ENCODE results near the gene GRAMD1A.
"Not testable (repeated sequence)": the region's sequence is repeated elsewhere in the genome, so short reads cannot be mapped to it uniquely, and the experiment has no call there.

The GRAMD1A gene

GRCh38 chr19:35013041-35013819 is 13.1 kb downstream of the GRAMD1A start:
- Histone ChIP-seq H3K27me3 (replicated peaks in 2 of 5; ENCODE audit: control insufficient read depth in 4 of 5, insufficient read depth in 5 of 5, low read length in 4 of 5) (no peaks in the 10 kb centered on the region), H3K4me1 (ENCODE audit: control extremely low read depth in 1 of 4, control insufficient read depth in 4 of 4, insufficient read depth in 4 of 4, low read length in 3 of 4) (peaks cover 2 to 33% (median 28%) of the 10 kb centered on the region in 4 experiments), H3K36me3 (ENCODE audit: control insufficient read depth in 4 of 4, insufficient read depth in 4 of 4, low read length in 3 of 4) (peaks cover 23 to 81% (median 59%) of the 10 kb centered on the region in 4 experiments), H3K4me3 (ENCODE audit: control insufficient read depth in 1 of 7, extremely low read depth in 1 of 7, insufficient read depth in 4 of 7, low read depth in 2 of 7, low read length in 6 of 7) (peak overlapping the region in 1 of 7 experiments; percentile 3), H3K27ac (ENCODE audit: insufficient read depth in 1 of 2, low read depth in 1 of 2, low read length in 2 of 2, poor library complexity in 1 of 2, severe bottlenecking in 2 of 2) (no peak overlapping the region), H3K9me3 (ENCODE audit: control extremely low read depth in 1 of 5, control insufficient read depth in 4 of 5, insufficient read depth in 2 of 5, low read depth in 1 of 5, low read length in 4 of 5) (no peaks in the 10 kb centered on the region)
- ChIA-PET CTCF (interaction anchor here (1.0 to 11.0 kb wide), 12 partner anchors 8 to 52 kb away, joined by 3 to 249 read pairs (median 7); partner anchors contain the start of gene ZNF792), POLR2A (interaction anchor here (1.2 kb wide), 2 partner anchors 13 to 26 kb away, joined by 3 read pairs; partner anchors contain the start of gene GRAMD1A)
- WGBS (ENCODE audit: insufficient coverage) = 63% methylated on average over 25 of the region's 32 CpGs
- DNase-seq = peak; percentile 68 to 76 (median 73)

- WGBS (ENCODE audit: insufficient coverage) = 75% methylated on average over 20 of the region's 23 CpGs
- Histone ChIP-seq H3K27ac (ENCODE audit: insufficient read depth in 1 of 2, low read depth in 1 of 2, low read length in 2 of 2, poor library complexity in 1 of 2, severe bottlenecking in 2 of 2) (peak overlapping the region in 1 of 2 experiments; percentile 59), H3K9me3 (ENCODE audit: control extremely low read depth in 1 of 5, control insufficient read depth in 4 of 5, insufficient read depth in 2 of 5, low read depth in 1 of 5, low read length in 4 of 5) (no peaks in the 10 kb centered on the region), H3K36me3 (ENCODE audit: control insufficient read depth in 4 of 4, insufficient read depth in 4 of 4, low read length in 3 of 4) (peaks cover 24 to 85% (median 64%) of the 10 kb centered on the region in 4 experiments), H3K4me3 (ENCODE audit: control insufficient read depth in 1 of 7, extremely low read depth in 1 of 7, insufficient read depth in 4 of 7, low read depth in 2 of 7, low read length in 6 of 7) (peak overlapping the region in 2 of 7 experiments; percentile 3 to 6), H3K4me1 (ENCODE audit: control extremely low read depth in 1 of 4, control insufficient read depth in 4 of 4, insufficient read depth in 4 of 4, low read length in 3 of 4) (peaks cover 2 to 33% (median 28%) of the 10 kb centered on the region in 4 experiments), H3K27me3 (replicated peaks in 2 of 5; ENCODE audit: control insufficient read depth in 4 of 5, insufficient read depth in 5 of 5, low read length in 4 of 5) (no peaks in the 10 kb centered on the region)
- POLR2A ChIA-PET = interaction anchor here (0.7 to 1.2 kb wide), 3 partner anchors 13 to 15 kb away, joined by 3 to 4 read pairs (median 3); partner anchors contain the start of gene GRAMD1A
- peak; percentile 57 to 92 (median 88) for DNase-seq
- CTCF ChIA-PET = interaction anchor here (1.0 to 11.0 kb wide), 10 partner anchors 12 to 53 kb away, joined by 3 to 249 read pairs (median 6); partner anchors contain the start of gene ZNF792
Measured at GRCh38 chr19:35013820-35014754, 14.0 kb downstream of the GRAMD1A start.

- ChIA-PET CTCF (interaction anchor here (0.6 to 11.0 kb wide), 5 partner anchors 12 to 699 kb away, joined by 3 to 249 read pairs (median 3); partner anchors contain the start of gene ZNF792), POLR2A (interaction anchor here (0.7 to 1.2 kb wide), 3 partner anchors 13 to 15 kb away, joined by 3 to 4 read pairs (median 3); partner anchors contain the start of gene GRAMD1A)
- not testable (repeated sequence) for H3K27ac ChIP-seq (ENCODE audit: insufficient read depth in 1 of 2, low read depth in 1 of 2, low read length in 2 of 2, poor library complexity in 1 of 2, severe bottlenecking in 2 of 2); DNase-seq; H3K9me3 ChIP-seq (ENCODE audit: control extremely low read depth in 1 of 5, control insufficient read depth in 4 of 5, insufficient read depth in 2 of 5, low read depth in 1 of 5, low read length in 4 of 5); H3K27me3 ChIP-seq (replicated peaks in 2 of 5; ENCODE audit: control insufficient read depth in 4 of 5, insufficient read depth in 5 of 5, low read length in 4 of 5)
- 88% methylated on average over 4 of the region's 4 CpGs for WGBS (ENCODE audit: insufficient coverage)
- H3K4me3 ChIP-seq (ENCODE audit: control insufficient read depth in 1 of 7, extremely low read depth in 1 of 7, insufficient read depth in 4 of 7, low read depth in 2 of 7, low read length in 6 of 7) = peak overlapping the region in 1 of 7 experiments; percentile 15
- H3K36me3 ChIP-seq (ENCODE audit: control insufficient read depth in 4 of 4, insufficient read depth in 4 of 4, low read length in 3 of 4) = peaks cover 24 to 85% (median 64%) of the 10 kb centered on the region in 4 experiments
- H3K4me1 ChIP-seq (ENCODE audit: control extremely low read depth in 1 of 4, control insufficient read depth in 4 of 4, insufficient read depth in 4 of 4, low read length in 3 of 4) = peaks cover 2 to 33% (median 28%) of the 10 kb centered on the region in 4 experiments
Measured at GRCh38 chr19:35014774-35015173, 14.7 kb downstream of the GRAMD1A start.

- DNase-seq = no peak
- Histone ChIP-seq H3K36me3 (ENCODE audit: control insufficient read depth in 4 of 4, insufficient read depth in 4 of 4, low read length in 3 of 4) (peaks cover 20 to 83% (median 59%) of the 10 kb centered on the region in 4 experiments), H3K27ac (ENCODE audit: insufficient read depth in 1 of 2, low read depth in 1 of 2, low read length in 2 of 2, poor library complexity in 1 of 2, severe bottlenecking in 2 of 2) (no peak overlapping the region), H3K9me3 (ENCODE audit: control extremely low read depth in 1 of 5, control insufficient read depth in 4 of 5, insufficient read depth in 2 of 5, low read depth in 1 of 5, low read length in 4 of 5) (no peaks in the 10 kb centered on the region), H3K4me3 (ENCODE audit: control insufficient read depth in 1 of 7, extremely low read depth in 1 of 7, insufficient read depth in 4 of 7, low read depth in 2 of 7, low read length in 6 of 7) (no peak overlapping the region), H3K4me1 (ENCODE audit: control extremely low read depth in 1 of 4, control insufficient read depth in 4 of 4, insufficient read depth in 4 of 4, low read length in 3 of 4) (peaks cover 2 to 31% (median 28%) of the 10 kb centered on the region in 4 experiments), H3K27me3 (replicated peaks in 2 of 5; ENCODE audit: control insufficient read depth in 4 of 5, insufficient read depth in 5 of 5, low read length in 4 of 5) (no peaks in the 10 kb centered on the region)
- POLR2A ChIA-PET = no interaction called here
- WGBS (ENCODE audit: insufficient coverage) = 99% methylated on average over 12 of the region's 16 CpGs
- CTCF ChIA-PET = interaction anchor here (0.6 to 11.0 kb wide), 4 partner anchors 11 to 699 kb away, joined by 3 to 249 read pairs (median 3); partner anchors contain the start of gene ZNF792
Measured at GRCh38 chr19:35015270-35015953, 15.3 kb downstream of the GRAMD1A start.

- WGBS (ENCODE audit: insufficient coverage) = 100% methylated on average over 3 of the region's 6 CpGs
Measured at GRCh38 chr19:35015954-35016351, 15.8 kb downstream of the GRAMD1A start.

GRCh38 chr19:35017507-35017906 is 17.4 kb downstream of the GRAMD1A start:
- no peak overlapping the region for H3K27ac ChIP-seq (ENCODE audit: insufficient read depth in 1 of 2, low read depth in 1 of 2, low read length in 2 of 2, poor library complexity in 1 of 2, severe bottlenecking in 2 of 2)
- H3K4me3 ChIP-seq (ENCODE audit: control insufficient read depth in 1 of 7, extremely low read depth in 1 of 7, insufficient read depth in 4 of 7, low read depth in 2 of 7, low read length in 6 of 7) = no peak overlapping the region
- H3K9me3 ChIP-seq (ENCODE audit: control extremely low read depth in 1 of 5, control insufficient read depth in 4 of 5, insufficient read depth in 2 of 5, low read depth in 1 of 5, low read length in 4 of 5) = no peaks in the 10 kb centered on the region
- ChIA-PET POLR2A (no interaction called here), CTCF (interaction anchor here (0.6 to 1.5 kb wide), 3 partner anchors 10 to 73 kb away, joined by 3 to 10 read pairs (median 7); no protein-coding TSS in a partner anchor)
- no peaks in the 10 kb centered on the region for H3K27me3 ChIP-seq (replicated peaks in 2 of 5; ENCODE audit: control insufficient read depth in 4 of 5, insufficient read depth in 5 of 5, low read length in 4 of 5)
- no peak for DNase-seq
- peaks cover 0 to 27% (median 25%) of the 10 kb centered on the region in 4 experiments for H3K4me1 ChIP-seq (ENCODE audit: control extremely low read depth in 1 of 4, control insufficient read depth in 4 of 4, insufficient read depth in 4 of 4, low read length in 3 of 4)
- no CpG with 5 or more reads among the region's 3 CpGs for WGBS (ENCODE audit: insufficient coverage)
- peaks cover 18 to 83% (median 61%) of the 10 kb centered on the region in 4 experiments for H3K36me3 ChIP-seq (ENCODE audit: control insufficient read depth in 4 of 4, insufficient read depth in 4 of 4, low read length in 3 of 4)

More at GRCh38 chr19:35015954-35016351, 15.8 kb downstream of the GRAMD1A start:
- no peak for DNase-seq
- peaks cover 2 to 29% (median 28%) of the 10 kb centered on the region in 4 experiments for H3K4me1 ChIP-seq (ENCODE audit: control extremely low read depth in 1 of 4, control insufficient read depth in 4 of 4, insufficient read depth in 4 of 4, low read length in 3 of 4)
- CTCF ChIA-PET = interaction anchor here (1.3 to 1.5 kb wide), 2 partner anchors 17 to 43 kb away, joined by 3 to 10 read pairs; no protein-coding TSS in a partner anchor
- peaks cover 19 to 83% (median 59%) of the 10 kb centered on the region in 4 experiments for H3K36me3 ChIP-seq (ENCODE audit: control insufficient read depth in 4 of 4, insufficient read depth in 4 of 4, low read length in 3 of 4)
- no peaks in the 10 kb centered on the region for H3K27me3 ChIP-seq (replicated peaks in 2 of 5; ENCODE audit: control insufficient read depth in 4 of 5, insufficient read depth in 5 of 5, low read length in 4 of 5)
- H3K27ac ChIP-seq (ENCODE audit: insufficient read depth in 1 of 2, low read depth in 1 of 2, low read length in 2 of 2, poor library complexity in 1 of 2, severe bottlenecking in 2 of 2) = no peak overlapping the region
- POLR2A ChIA-PET = no interaction called here
- no peak overlapping the region for H3K4me3 ChIP-seq (ENCODE audit: control insufficient read depth in 1 of 7, extremely low read depth in 1 of 7, insufficient read depth in 4 of 7, low read depth in 2 of 7, low read length in 6 of 7)
- no peaks in the 10 kb centered on the region for H3K9me3 ChIP-seq (ENCODE audit: control extremely low read depth in 1 of 5, control insufficient read depth in 4 of 5, insufficient read depth in 2 of 5, low read depth in 1 of 5, low read length in 4 of 5)
